Ishikawa (cell line): ENCODE measurements around the gene ISX.

ENCODE experiments used
- CEBPB ChIP-seq: IDR thresholded peaks from 2 replicates; pipeline ENCODE4 v1.6.1; 2012
- CREB1 ChIP-seq: IDR thresholded peaks from 2 replicates; pipeline ENCODE4 v1.6.1; 2012; ENCODE audit warnings: low read depth
- EGR1 ChIP-seq: IDR thresholded peaks from 2 replicates; pipeline ENCODE4 v1.6.1; 2012
- EP300 ChIP-seq: IDR thresholded peaks from 2 replicates; pipeline ENCODE4 v1.6.1; 2012; ENCODE audit warnings: borderline replicate concordance
- FOXM1 ChIP-seq: IDR thresholded peaks from 2 replicates; pipeline ENCODE4 v1.6.1; 2012; ENCODE audit warnings: low read depth, borderline replicate concordance
- MAX ChIP-seq: IDR thresholded peaks from 2 replicates; pipeline ENCODE4 v1.6.1; 2012
- NFIC ChIP-seq: IDR thresholded peaks from 2 replicates; pipeline ENCODE4 v1.6.1; 2012
- RAD21 ChIP-seq: IDR thresholded peaks from 2 replicates; pipeline ENCODE4 v1.6.1; 2012; ENCODE audit warnings: low read depth
- REST ChIP-seq: IDR thresholded peaks from 2 replicates; pipeline ENCODE4 v1.6.1; 2012; ENCODE audit warnings: low read depth, mild to moderate bottlenecking
- TAF1 ChIP-seq: IDR thresholded peaks from 2 replicates; pipeline ENCODE4 v1.6.1; 2012; ENCODE audit warnings: low read depth, mild to moderate bottlenecking
- TCF12 ChIP-seq: IDR thresholded peaks from 2 replicates; pipeline ENCODE4 v1.6.1; 2012; ENCODE audit warnings: low read depth
- TEAD4 ChIP-seq: IDR thresholded peaks from 2 replicates; pipeline ENCODE4 v1.6.1; 2012
- USF1 ChIP-seq: IDR thresholded peaks from 2 replicates; pipeline ENCODE4 v1.6.1; 2012
- YY1 ChIP-seq: IDR thresholded peaks from 2 replicates; pipeline ENCODE4 v1.6.1; 2012; ENCODE audit warnings: low read depth
- ZBTB7A ChIP-seq: IDR thresholded peaks from 2 replicates; pipeline ENCODE4 v1.6.1; 2012; ENCODE audit warnings: low read depth

Gene ISX

GRCh38 chr22:35133702-35134380 lies 67.9 kb downstream of the ISX start:
- TF ChIP-seq YY1 (no peak), CREB1 (no peak), TEAD4 (no peak), USF1 (no peak)

GRCh38 chr22:35134637-35135036 lies 68.7 kb downstream of the ISX start:
- no peak for TF ChIP-seq USF1
- no peak for TF ChIP-seq TEAD4
- no peak for TF ChIP-seq EP300
- no peak for TF ChIP-seq RAD21
- no peak for TF ChIP-seq TCF12
- no peak for TF ChIP-seq YY1
- TF ChIP-seq TAF1, result no peak
- TF ChIP-seq FOXM1, result no peak
- no peak for TF ChIP-seq CEBPB
- TF ChIP-seq NFIC, result no peak
- no peak for TF ChIP-seq MAX
- no peak for TF ChIP-seq ZBTB7A
- no peak for TF ChIP-seq CREB1
- TF ChIP-seq EGR1, result no peak
- no peak for TF ChIP-seq REST

GRCh38 chr22:35135165-35135564 lies 69.2 kb downstream of the ISX start:
- TF ChIP-seq RAD21, result no peak
- TF ChIP-seq CREB1, result no peak
- no peak for TF ChIP-seq TAF1
